ENCODE measurements around the gene SENP1.
"Not testable (repeated sequence)": the region's sequence is repeated elsewhere in the genome, so short reads cannot be mapped to it uniquely, and the experiment has no call there.

DNA sequence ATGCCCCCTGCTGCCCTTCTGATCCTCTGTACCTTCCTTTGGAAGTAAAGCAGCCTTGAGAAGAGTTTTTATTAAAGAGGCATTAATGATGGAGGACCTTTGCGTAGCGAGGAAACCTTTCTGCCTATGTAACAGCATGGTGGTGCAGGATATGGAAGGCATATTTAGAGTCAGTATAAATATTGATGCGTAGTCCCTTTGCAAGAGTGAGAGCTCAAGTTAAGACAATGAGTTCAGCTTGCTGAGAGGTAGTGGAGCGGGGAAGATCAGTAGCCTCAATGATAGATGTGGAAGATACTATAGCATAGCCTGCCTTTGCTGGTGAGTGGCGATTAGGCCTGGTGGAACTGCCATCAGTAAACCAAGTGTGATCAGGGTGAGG is 5.4 kb upstream of the SENP1 start:
- TF ChIP-seq EZH2 (IDR thresholded peaks at IDR 0.05; ENCODE audit: low read depth, unreplicated experiment); CTCF (conservative IDR thresholded peaks at IDR 0.05; ENCODE audit: low read depth in 2 of 2); POLR2AphosphoS5 (IDR thresholded peaks at IDR 0.05; ENCODE audit: low read depth); JUNB (IDR thresholded peaks at IDR 0.05; ENCODE audit: unreplicated experiment); ZNF114 (CRISPR knock-in tag; IDR thresholded peaks at IDR 0.05); EZH2phosphoT487 (IDR thresholded peaks at IDR 0.05; ENCODE audit: unreplicated experiment); ETS1 (IDR thresholded peaks at IDR 0.05); CREB1 (CRISPR knock-in tag; IDR thresholded peaks at IDR 0.05; ENCODE audit: low read depth): not testable (repeated sequence)
- TF ChIP-seq, protein P1, sequence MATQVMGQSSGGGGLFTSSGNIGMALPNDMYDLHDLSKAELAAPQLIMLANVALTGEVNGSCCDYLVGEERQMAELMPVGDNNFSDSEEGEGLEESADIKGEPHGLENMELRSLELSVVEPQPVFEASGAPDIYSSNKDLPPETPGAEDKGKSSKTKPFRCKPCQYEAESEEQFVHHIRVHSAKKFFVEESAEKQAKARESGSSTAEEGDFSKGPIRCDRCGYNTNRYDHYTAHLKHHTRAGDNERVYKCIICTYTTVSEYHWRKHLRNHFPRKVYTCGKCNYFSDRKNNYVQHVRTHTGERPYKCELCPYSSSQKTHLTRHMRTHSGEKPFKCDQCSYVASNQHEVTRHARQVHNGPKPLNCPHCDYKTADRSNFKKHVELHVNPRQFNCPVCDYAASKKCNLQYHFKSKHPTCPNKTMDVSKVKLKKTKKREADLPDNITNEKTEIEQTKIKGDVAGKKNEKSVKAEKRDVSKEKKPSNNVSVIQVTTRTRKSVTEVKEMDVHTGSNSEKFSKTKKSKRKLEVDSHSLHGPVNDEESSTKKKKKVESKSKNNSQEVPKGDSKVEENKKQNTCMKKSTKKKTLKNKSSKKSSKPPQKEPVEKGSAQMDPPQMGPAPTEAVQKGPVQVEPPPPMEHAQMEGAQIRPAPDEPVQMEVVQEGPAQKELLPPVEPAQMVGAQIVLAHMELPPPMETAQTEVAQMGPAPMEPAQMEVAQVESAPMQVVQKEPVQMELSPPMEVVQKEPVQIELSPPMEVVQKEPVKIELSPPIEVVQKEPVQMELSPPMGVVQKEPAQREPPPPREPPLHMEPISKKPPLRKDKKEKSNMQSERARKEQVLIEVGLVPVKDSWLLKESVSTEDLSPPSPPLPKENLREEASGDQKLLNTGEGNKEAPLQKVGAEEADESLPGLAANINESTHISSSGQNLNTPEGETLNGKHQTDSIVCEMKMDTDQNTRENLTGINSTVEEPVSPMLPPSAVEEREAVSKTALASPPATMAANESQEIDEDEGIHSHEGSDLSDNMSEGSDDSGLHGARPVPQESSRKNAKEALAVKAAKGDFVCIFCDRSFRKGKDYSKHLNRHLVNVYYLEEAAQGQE (IDR thresholded peaks at IDR 0.05; ENCODE audit: unreplicated experiment) = not testable (repeated sequence)
